HEK293T (cell line): ENCODE measurements around the gene PWWP3B.

Experiments
- ARNT ChIP-seq: fragments of 450-650 bp; IDR thresholded peaks from 2 replicates; pipeline ENCODE4 v1.6.1; 2017; ENCODE audit warnings: mild to moderate bottlenecking
- BHLHE40 ChIP-seq: fragments of 450-650 bp; IDR thresholded peaks from 2 replicates; pipeline ENCODE4 v1.6.1; 2016; ENCODE audit warnings: mild to moderate bottlenecking, moderate library complexity, borderline replicate concordance
- CTBP1 ChIP-seq: fragments of 450-650 bp; IDR thresholded peaks from 2 replicates; pipeline ENCODE4 v1.6.1; 2016; ENCODE audit warnings: borderline replicate concordance
- FOXM1 ChIP-seq: fragments of 450-650 bp; IDR thresholded peaks from 2 replicates; pipeline ENCODE4 v1.6.1; 2017; ENCODE audit warnings: mild to moderate bottlenecking, borderline replicate concordance
- LEF1 ChIP-seq: fragments of 450-650 bp; IDR thresholded peaks from 2 replicates; pipeline ENCODE4 v1.6.1; 2017; ENCODE audit warnings: mild to moderate bottlenecking, borderline replicate concordance
- SP1 ChIP-seq: fragments of 450-650 bp; IDR thresholded peaks from 2 replicates; pipeline ENCODE4 v1.6.1; 2017
- SUZ12 ChIP-seq: fragments of 450-650 bp; IDR thresholded peaks from 2 replicates; pipeline ENCODE4 v1.6.1; 2016; ENCODE audit warnings: mild to moderate bottlenecking
- TARDBP ChIP-seq: fragments of 450-650 bp; IDR thresholded peaks from 2 replicates; pipeline ENCODE4 v1.6.1; 2016

- no peak for TF ChIP-seq TARDBP
- TF ChIP-seq SP1, result no peak
- TF ChIP-seq BHLHE40, result no peak
- no peak for TF ChIP-seq LEF1
- TF ChIP-seq ARNT, result no peak
- no peak for TF ChIP-seq SUZ12
- TF ChIP-seq FOXM1, result no peak
- TF ChIP-seq CTBP1, result no peak
Measured at GRCh38 chrX:106170318-106170717, 2.2 kb downstream of the PWWP3B start.
